Osteocyte (in vitro differentiated cells): ENCODE results near the gene NUP58. TPM values are rescaled to one million over a fixed set of nuclear protein-coding genes. Genes with fewer than 3 reads are reported as not detected.

Source experiments
- DNase-seq: peaks from one replicate; pipeline ENCODE4 v3.0.0; 2021; ENCODE audit warnings: mixed read lengths; ENCODE audit not compliant: unreplicated experiment; ENCODE audit errors: extremely low spot score
- H3K27ac Mint-ChIP-seq: one replicate; pipeline ENCODE4 v1.8.0; 2021; ENCODE audit warnings: mild to moderate bottlenecking, mixed read lengths; ENCODE audit not compliant: unreplicated experiment
- H3K27me3 Mint-ChIP-seq: one replicate; pipeline ENCODE4 v1.8.0; 2021; ENCODE audit warnings: mixed read lengths; ENCODE audit not compliant: unreplicated experiment
- H3K36me3 Mint-ChIP-seq: one replicate; pipeline ENCODE4 v1.8.0; 2021; ENCODE audit warnings: mixed read lengths; ENCODE audit not compliant: unreplicated experiment
- H3K4me1 Mint-ChIP-seq: one replicate; pipeline ENCODE4 v1.8.0; 2021; ENCODE audit warnings: mixed read lengths; ENCODE audit not compliant: unreplicated experiment
- H3K4me3 Mint-ChIP-seq: one replicate; pipeline ENCODE4 v1.8.0; 2021; ENCODE audit warnings: mild to moderate bottlenecking, moderate library complexity, mixed read lengths; ENCODE audit not compliant: unreplicated experiment
- H3K9me3 Mint-ChIP-seq: one replicate; pipeline ENCODE4 v1.8.0; 2021; ENCODE audit warnings: mixed read lengths; ENCODE audit not compliant: unreplicated experiment
- total RNA-seq: library from RNA; stranded (reverse); gene quantifications from 2 replicates; pipeline ENCODE4 v1.2.1, GENCODE V29; 2021
- TF ChIP-seq, protein P1 (sequence below): fragments of 200-600 bp; sonication (generic); IDR thresholded peaks from 2 replicates; pipeline ENCODE4 v1.5.0; 2021; ENCODE audit warnings: antibody characterized with exemption, mild to moderate bottlenecking, moderate library complexity

The NUP58 gene
- total RNA-seq, 1 donor from 2014 or later: 35.1 TPM

DNA sequence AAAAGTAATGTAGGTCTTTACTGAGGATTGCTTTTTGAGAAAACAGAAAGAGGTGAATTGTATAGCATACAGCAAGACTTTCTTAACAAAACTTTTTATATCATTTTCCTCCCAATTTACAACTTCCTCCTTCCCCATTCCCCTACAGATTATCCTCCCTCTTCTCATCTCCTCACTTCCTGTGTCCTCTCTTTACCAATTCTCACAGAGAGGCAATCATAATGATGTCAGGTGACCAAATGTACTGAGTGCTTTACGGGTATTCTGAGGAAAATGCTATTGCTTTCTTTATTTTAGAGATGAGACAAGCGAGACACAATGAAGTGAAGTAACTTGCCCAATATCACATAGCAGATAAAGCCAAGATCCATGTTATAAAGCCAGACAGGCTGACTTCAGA lies 12.5 kb upstream of the NUP58 start:
- Mint-ChIP-seq H3K27me3 (peaks cover 24% of the 10 kb centered on the region), H3K4me3 (no peak overlapping the region), H3K4me1 (peaks cover 20% of the 10 kb centered on the region), H3K36me3 (no peaks in the 10 kb centered on the region), H3K27ac (no peak overlapping the region), H3K9me3 (no peaks in the 10 kb centered on the region)
- DNase-seq: no peak
- TF ChIP-seq, protein P1, sequence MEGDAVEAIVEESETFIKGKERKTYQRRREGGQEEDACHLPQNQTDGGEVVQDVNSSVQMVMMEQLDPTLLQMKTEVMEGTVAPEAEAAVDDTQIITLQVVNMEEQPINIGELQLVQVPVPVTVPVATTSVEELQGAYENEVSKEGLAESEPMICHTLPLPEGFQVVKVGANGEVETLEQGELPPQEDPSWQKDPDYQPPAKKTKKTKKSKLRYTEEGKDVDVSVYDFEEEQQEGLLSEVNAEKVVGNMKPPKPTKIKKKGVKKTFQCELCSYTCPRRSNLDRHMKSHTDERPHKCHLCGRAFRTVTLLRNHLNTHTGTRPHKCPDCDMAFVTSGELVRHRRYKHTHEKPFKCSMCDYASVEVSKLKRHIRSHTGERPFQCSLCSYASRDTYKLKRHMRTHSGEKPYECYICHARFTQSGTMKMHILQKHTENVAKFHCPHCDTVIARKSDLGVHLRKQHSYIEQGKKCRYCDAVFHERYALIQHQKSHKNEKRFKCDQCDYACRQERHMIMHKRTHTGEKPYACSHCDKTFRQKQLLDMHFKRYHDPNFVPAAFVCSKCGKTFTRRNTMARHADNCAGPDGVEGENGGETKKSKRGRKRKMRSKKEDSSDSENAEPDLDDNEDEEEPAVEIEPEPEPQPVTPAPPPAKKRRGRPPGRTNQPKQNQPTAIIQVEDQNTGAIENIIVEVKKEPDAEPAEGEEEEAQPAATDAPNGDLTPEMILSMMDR: no peak

DNA sequence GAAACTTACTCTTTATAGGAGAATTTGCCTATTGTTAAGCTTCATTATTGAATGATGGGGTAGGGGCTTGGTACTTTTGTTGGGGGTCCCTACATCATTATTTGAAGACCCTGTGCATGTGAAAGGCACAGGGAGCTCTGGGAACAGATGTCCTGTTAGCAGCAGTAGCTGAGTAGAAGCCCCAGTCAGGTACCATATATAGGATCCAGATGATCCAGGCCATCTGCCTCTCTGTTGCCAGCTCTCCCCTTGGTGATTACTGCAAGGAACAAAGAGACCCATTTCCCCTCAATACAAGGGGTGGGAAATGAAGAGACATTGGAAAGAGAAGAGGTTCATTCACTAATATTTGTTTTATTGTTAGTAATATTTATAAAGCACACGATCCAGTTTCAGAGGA lies 9.7 kb upstream of the NUP58 start:
- H3K27me3 Mint-ChIP-seq: peaks cover 41% of the 10 kb centered on the region

DNA sequence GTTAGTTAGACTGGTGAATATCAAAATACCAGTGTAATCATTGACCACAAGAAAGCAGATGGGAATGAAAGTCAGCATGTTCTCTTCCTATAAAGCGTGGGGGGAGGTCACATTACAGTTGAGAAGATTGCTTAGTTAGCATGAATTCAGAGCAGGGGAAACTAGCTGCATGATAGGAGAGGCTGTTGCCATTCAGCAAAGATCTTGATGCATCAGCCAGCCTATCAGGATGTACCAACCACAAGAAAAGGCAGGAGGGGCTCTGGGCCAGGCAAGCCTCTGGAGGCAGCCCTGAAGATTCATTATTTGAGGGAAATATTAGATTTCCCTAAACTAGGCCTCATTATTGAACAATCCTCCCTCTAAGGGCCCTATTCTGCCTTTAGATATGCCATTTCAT lies 9.1 kb upstream of the NUP58 start:
- no peak overlapping the region for H3K27ac Mint-ChIP-seq
- H3K4me3 Mint-ChIP-seq: no peak overlapping the region
- peaks cover 47% of the 10 kb centered on the region for H3K27me3 Mint-ChIP-seq
- no peaks in the 10 kb centered on the region for H3K9me3 Mint-ChIP-seq
- H3K4me1 Mint-ChIP-seq: peaks cover 2% of the 10 kb centered on the region
- no peaks in the 10 kb centered on the region for H3K36me3 Mint-ChIP-seq
- no peak for DNase-seq
- TF ChIP-seq, protein P1: no peak

More for the DNA sequence above, 9.7 kb upstream of the NUP58 start:
- TF ChIP-seq, protein P1: no peak
- H3K27ac Mint-ChIP-seq: no peak overlapping the region
- DNase-seq: no peak
- peaks cover 2% of the 10 kb centered on the region for H3K4me1 Mint-ChIP-seq
- no peaks in the 10 kb centered on the region for H3K9me3 Mint-ChIP-seq
- no peaks in the 10 kb centered on the region for H3K36me3 Mint-ChIP-seq
- H3K4me3 Mint-ChIP-seq: no peak overlapping the region

DNA sequence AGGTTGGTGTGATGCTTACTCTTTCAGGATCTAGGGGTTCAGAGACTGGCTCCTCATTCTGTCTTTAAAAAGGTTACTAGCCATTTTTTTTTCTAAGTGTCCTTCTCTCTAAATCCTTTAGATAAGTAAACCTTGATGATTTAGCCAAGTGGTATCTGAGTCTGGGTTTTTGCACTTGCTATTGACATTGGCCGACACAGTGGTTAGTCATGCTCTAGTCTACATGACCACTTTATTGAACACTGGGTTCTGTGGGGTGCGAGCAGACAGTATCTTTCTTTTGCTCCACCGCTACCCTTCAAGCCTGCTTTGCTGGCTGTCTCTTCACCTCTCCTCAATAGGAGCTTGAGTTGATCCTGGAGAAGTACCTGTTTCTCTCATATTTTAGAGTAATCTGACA lies 6.2 kb upstream of the NUP58 start:
- H3K4me1 Mint-ChIP-seq: no peaks in the 10 kb centered on the region
- no peak overlapping the region for H3K27ac Mint-ChIP-seq
- no peaks in the 10 kb centered on the region for H3K9me3 Mint-ChIP-seq
- no peak for DNase-seq
- H3K27me3 Mint-ChIP-seq: peaks cover 50% of the 10 kb centered on the region
- H3K36me3 Mint-ChIP-seq: no peaks in the 10 kb centered on the region
- H3K4me3 Mint-ChIP-seq: no peak overlapping the region
- TF ChIP-seq, protein P1: no peak

DNA sequence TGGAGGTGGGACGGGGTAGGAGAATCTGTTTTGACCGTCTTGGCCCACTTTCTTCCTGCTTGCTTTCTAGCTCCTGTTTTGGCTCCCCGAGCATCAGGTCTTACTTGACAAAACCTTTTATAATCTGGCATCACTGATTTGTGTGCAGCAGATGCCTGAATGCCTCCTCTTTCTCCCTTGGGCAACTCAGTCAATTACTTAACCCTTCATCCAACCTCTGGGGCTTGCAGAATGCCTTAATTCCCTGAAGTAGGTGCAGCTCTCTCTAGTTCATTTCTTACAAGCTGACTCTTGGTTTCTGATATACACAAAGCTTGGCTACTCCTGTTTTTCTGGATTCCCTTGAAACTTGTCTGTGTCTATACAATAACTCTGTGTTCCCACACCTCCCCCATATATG lies 5.7 kb upstream of the NUP58 start:
- no peaks in the 10 kb centered on the region for H3K9me3 Mint-ChIP-seq
- DNase-seq: no peak
- TF ChIP-seq, protein P1: no peak
- H3K4me3 Mint-ChIP-seq: no peak overlapping the region
- H3K27ac Mint-ChIP-seq: no peak overlapping the region
- no peaks in the 10 kb centered on the region for H3K36me3 Mint-ChIP-seq
- H3K4me1 Mint-ChIP-seq: no peaks in the 10 kb centered on the region
- H3K27me3 Mint-ChIP-seq: peaks cover 50% of the 10 kb centered on the region
